Keratinocyte (primary cell): ENCODE data around the gene SERGEF. TPM values are rescaled to one million over a fixed set of nuclear protein-coding genes. Genes with fewer than 3 reads are reported as not detected.

Experiments used
- DNase-seq: peaks from one replicate; pipeline ENCODE4 v3.0.0-alpha.2; 2011; ENCODE audit warnings: low read depth, missing footprints, low spot score
- FAIRE-seq: peaks from 2 replicates; lab custom pipeline; 2011; peaks lifted over from hg19 to GRCh38; lab: Jason Lieb, UNC
- H2AFZ ChIP-seq: 2 replicates; pipeline ENCODE4 v1.6.0; 2012; ENCODE audit warnings: low read length, control low read depth, inconsistent platforms; ENCODE audit not compliant: control insufficient read depth
- H3K27ac ChIP-seq: 2 replicates; pipeline ENCODE4 v1.5.1; 2011; ENCODE audit warnings: low read length; ENCODE audit not compliant: control insufficient read depth, insufficient read depth
- H3K27me3 ChIP-seq: 3 replicates; pipeline ENCODE4 v1.6.0; 2011; ENCODE audit warnings: low read length; ENCODE audit not compliant: control insufficient read depth, insufficient read depth; ENCODE audit errors: extremely low read depth
- H3K36me3 ChIP-seq, 2 experiments: 2 replicates in 1 of 2; 3 replicates in 1 of 2; pipeline ENCODE4 v1.5.1; 2011; ENCODE audit warnings: low read length in 2 of 2, mild to moderate bottlenecking in 1 of 2; ENCODE audit not compliant: control insufficient read depth in 2 of 2, insufficient read depth in 2 of 2; ENCODE audit errors: extremely low read depth in 1 of 2
- H3K4me1 ChIP-seq: 3 replicates; pipeline ENCODE4 v1.5.1; 2011; ENCODE audit warnings: low read length; ENCODE audit not compliant: control insufficient read depth, insufficient read depth; ENCODE audit errors: extremely low read depth
- H3K4me2 ChIP-seq: 3 replicates; pipeline ENCODE4 v1.6.0; 2011; ENCODE audit warnings: low read depth, low read length; ENCODE audit not compliant: control insufficient read depth, insufficient read depth; ENCODE audit errors: extremely low read depth
- H3K4me3 ChIP-seq, 3 experiments: fragments of 200-600 bp in 1 of 3; sonication (generic) in 1 of 3; 2 replicates in 2 of 3; 3 replicates in 1 of 3; pipeline ENCODE4 v1.5.1; 2011 to 2016; ENCODE audit warnings: low read length in 3 of 3, mild to moderate bottlenecking in 3 of 3, control low read depth in 2 of 3, inconsistent platforms in 1 of 3, low read depth in 1 of 3, mixed read lengths in 1 of 3, mixed run types in 1 of 3, moderate library complexity in 1 of 3; ENCODE audit not compliant: control insufficient read depth in 2 of 3, insufficient read depth in 2 of 3; ENCODE audit errors: extremely low read depth in 1 of 3
- H3K79me2 ChIP-seq: 2 replicates; pipeline ENCODE4 v1.6.0; 2012; ENCODE audit warnings: low read length; ENCODE audit not compliant: control insufficient read depth, insufficient read depth
- H3K9ac ChIP-seq: 3 replicates; pipeline ENCODE4 v1.6.0; 2011; ENCODE audit warnings: low read length; ENCODE audit not compliant: control insufficient read depth, insufficient read depth; ENCODE audit errors: extremely low read depth
- H3K9me1 ChIP-seq: 3 replicates; pipeline ENCODE4 v1.6.0; 2011; ENCODE audit warnings: low read length; ENCODE audit not compliant: control insufficient read depth, insufficient read depth; ENCODE audit errors: extremely low read depth
- H3K9me3 ChIP-seq: 2 replicates; pipeline ENCODE4 v1.5.1; 2012; ENCODE audit warnings: low read depth, low read length; ENCODE audit not compliant: control insufficient read depth
- H4K20me1 ChIP-seq: 3 replicates; pipeline ENCODE4 v1.6.0; 2011; ENCODE audit warnings: low read length; ENCODE audit not compliant: control insufficient read depth, insufficient read depth; ENCODE audit errors: extremely low read depth
- CTCF ChIP-seq, 3 experiments: IDR thresholded peaks in 1 of 3; conservative IDR thresholded peaks in 1 of 3; optimal IDR thresholded peaks in 1 of 3; 2 replicates in 2 of 3; 3 replicates in 1 of 3; pipeline versions ENCODE3 to v1.5.1; 2011; ENCODE audit warnings: low read length in 3 of 3, mild to moderate bottlenecking in 3 of 3, moderate library complexity in 2 of 3, control low read depth in 1 of 3, inconsistent platforms in 1 of 3; ENCODE audit not compliant: insufficient read depth in 2 of 3; ENCODE audit errors: extremely low read depth in 1 of 3
- EZH2 ChIP-seq: IDR thresholded peaks from one replicate; pipeline ENCODE4 v1.6.1; 2012; ENCODE audit warnings: inconsistent platforms, mild to moderate bottlenecking, low read length, moderate library complexity
- dilution Hi-C: fragments of 300-500 bp; cut with MboI; formaldehyde crosslinking; loops from one replicate; pipeline ENCODE4 v1.7.0; 2020; ENCODE audit warnings: low sequenced_read_pairs; ENCODE audit not compliant: extremely low pct_ligation_motif_present
- polyA plus RNA-seq, 5 experiments: library from polyadenylated mRNA; depleted of rRNA in 3 of 5; stranded (reverse) in 3 of 5; stranded (forward) in 1 of 5; unstranded in 1 of 5; fragments of >200 nt; gene quantifications; 1 replicate in 1 of 5; 2 replicates in 3 of 5; 3 replicates in 1 of 5; pipeline versions ENCODE4 v1.2.1 to v1.2.3, GENCODE V29; 2011 to 2012; ENCODE audit warnings: missing spikeins in 2 of 5, low read depth in 1 of 5, low replicate concordance in 1 of 5

The SERGEF gene
- polyA plus RNA-seq, 1 donor (not counting 4 experiments of a cell fraction or from before 2014, with no cell fraction given) = 15.6 TPM

GRCh38 chr11:17814546-17814945 is 198.3 kb downstream of the SERGEF start:
- no peak overlapping the region for H3K4me3 ChIP-seq
- no peaks in the 10 kb centered on the region for H3K79me2 ChIP-seq
- no peak for FAIRE-seq
- H3K36me3 ChIP-seq = no peaks in the 10 kb centered on the region
- peaks cover 35% of the 10 kb centered on the region for H3K4me1 ChIP-seq
- dilution Hi-C loops = no loop called here
- no peaks in the 10 kb centered on the region for H3K9me3 ChIP-seq
- H3K27me3 ChIP-seq = no peaks in the 10 kb centered on the region
- TF ChIP-seq EZH2 (no peak), CTCF (optimal IDR thresholded peaks at IDR 0.05 in 1 of 3, IDR thresholded peaks at IDR 0.05 in 1 of 3, conservative IDR thresholded peaks at IDR 0.05 in 1 of 3; ENCODE audit: extremely low read depth in 1 of 3, insufficient read depth in 2 of 3, low read length in 3 of 3) (no peak)
- H4K20me1 ChIP-seq = no peaks in the 10 kb centered on the region
- DNase-seq = no peak
- H3K9ac ChIP-seq = no peak overlapping the region
- no peak overlapping the region for H3K27ac ChIP-seq
- no peak overlapping the region for H3K4me2 ChIP-seq
- H3K9me1 ChIP-seq = peaks cover 3% of the 10 kb centered on the region
- no peak overlapping the region for H2AFZ ChIP-seq

GRCh38 chr11:17813391-17814059 is 199.3 kb downstream of the SERGEF start:
- peak overlapping the region; percentile 12 for H3K4me2 ChIP-seq

More at GRCh38 chr11:17813391-17814059, 199.3 kb downstream of the SERGEF start:
- Histone ChIP-seq H3K27ac (no peak overlapping the region), H3K9me1 (peaks cover 3% of the 10 kb centered on the region), H3K9ac (no peak overlapping the region), H4K20me1 (no peaks in the 10 kb centered on the region), H2AFZ (no peak overlapping the region), H3K79me2 (no peaks in the 10 kb centered on the region), H3K36me3 (no peaks in the 10 kb centered on the region), H3K9me3 (no peaks in the 10 kb centered on the region), H3K4me3 (no peak overlapping the region), H3K27me3 (no peaks in the 10 kb centered on the region), H3K4me1 (peaks cover 35% of the 10 kb centered on the region)
- DNase-seq (no peak), FAIRE-seq (no peak)
- TF ChIP-seq CTCF (optimal IDR thresholded peaks at IDR 0.05 in 1 of 3, IDR thresholded peaks at IDR 0.05 in 1 of 3, conservative IDR thresholded peaks at IDR 0.05 in 1 of 3; ENCODE audit: extremely low read depth in 1 of 3, insufficient read depth in 2 of 3, low read length in 3 of 3) (no peak), EZH2 (no peak)
- dilution Hi-C loops = no loop called here
